Panc1 (cell line): Measurements from ENCODE around the gene ELL2. TPM values are rescaled to one million over a fixed set of nuclear protein-coding genes. Genes with fewer than 3 reads are reported as not detected.

ENCODE experiments used
- ATAC-seq: fragments of 200-7000 bp; cut with Tn5 transposase; 2 replicates; pipeline ENCODE4 v1.9.1; 2020; ENCODE audit warnings: mild to moderate bottlenecking, moderate library complexity
- BruUV-seq: library from RNA; stranded (reverse); fragments of 400-500 nt; replicated peaks from 2 replicates; lab custom pipeline; 2021; lab: Mats Ljungman, UMichigan
- CTCF ChIA-PET: fragments of 300-600 bp; sonication (Branson Sonifier 250); formaldehyde crosslinking; loops from one replicate; lab custom pipeline; 2022; ENCODE audit warnings: antibody characterized with exemption; lab: Charles Lee
- POLR2A ChIA-PET: fragments of 300-600 bp; sonication (Branson Sonifier 250); formaldehyde crosslinking; loops from one replicate; lab custom pipeline; 2022; ENCODE audit warnings: antibody characterized with exemption; lab: Charles Lee
- DNase-seq: peaks from one replicate; pipeline ENCODE4 v3.0.0-alpha.2; 2010; ENCODE audit warnings: low read depth, low spot score
- H3K27ac ChIP-seq: 2 replicates; pipeline ENCODE4 v1.5.1; 2011; ENCODE audit warnings: mild to moderate bottlenecking, low read length, inconsistent platforms
- H3K27me3 ChIP-seq: fragments of 200-500 bp; sonication (Bioruptor generic); 2 replicates; pipeline ENCODE4 v1.6.0; 2014; ENCODE audit warnings: low read length, inconsistent platforms; ENCODE audit not compliant: control insufficient read depth, insufficient read depth
- H3K36me3 ChIP-seq: fragments of 200-500 bp; sonication (Bioruptor generic); 2 replicates; pipeline ENCODE4 v1.5.1; 2014; ENCODE audit warnings: inconsistent platforms, mild to moderate bottlenecking, low read length, moderate library complexity; ENCODE audit not compliant: control insufficient read depth, insufficient read depth
- H3K4me1 ChIP-seq: 2 replicates; pipeline ENCODE4 v1.5.1; 2011; ENCODE audit warnings: inconsistent platforms, mild to moderate bottlenecking, low read length, moderate library complexity; ENCODE audit not compliant: control insufficient read depth, insufficient read depth
- H3K4me3 ChIP-seq, 2 experiments: 2 replicates each; pipeline ENCODE4 v1.5.1; 2011 to 2012; ENCODE audit warnings: low read depth in 2 of 2, low read length in 2 of 2, mild to moderate bottlenecking in 2 of 2, inconsistent platforms in 1 of 2, moderate library complexity in 1 of 2
- H3K9me3 ChIP-seq: fragments of 200-500 bp; sonication (Bioruptor generic); 2 replicates; pipeline ENCODE4 v1.5.1; 2014; ENCODE audit warnings: low read depth, mild to moderate bottlenecking, inconsistent platforms, low read length, moderate library complexity; ENCODE audit not compliant: control insufficient read depth, insufficient read depth
- POLR2AphosphoS5 ChIP-seq: IDR thresholded peaks from 2 replicates; pipeline ENCODE4 v1.6.1; 2012; ENCODE audit warnings: mild to moderate bottlenecking, low read depth, low read length, moderate library complexity
- SIN3A ChIP-seq: IDR thresholded peaks from 2 replicates; pipeline ENCODE4 v1.6.1; 2012; ENCODE audit warnings: low read depth, mild to moderate bottlenecking, low read length, moderate library complexity, borderline replicate concordance; ENCODE audit not compliant: insufficient read depth
- TCF7L2 ChIP-seq: IDR thresholded peaks from 2 replicates; pipeline ENCODE4 v1.6.1; 2011; ENCODE audit warnings: mild to moderate bottlenecking, low read depth, low read length, inconsistent platforms
- in situ Hi-C: cut with HindIII; loops from 2 replicates; pipeline ENCODE4 v1.10.0; 2016; ENCODE audit warnings: low sequenced_read_pairs, low pct_unique_long_range_greater_than_20kb
- intact Hi-C: fragments of 100-400 bp; cut with micrococcal nuclease; formaldehyde crosslinking; loops from one replicate; pipeline ENCODE4 v1.10.0; 2022; ENCODE audit not compliant: unreplicated experiment
- total RNA-seq: library from RNA; stranded (reverse); gene quantifications from one replicate; pipeline ENCODE4 v1.2.1, GENCODE V29; 2021; ENCODE audit not compliant: unreplicated experiment
- TF ChIP-seq, protein P1 (sequence below): fragments of 450-650 bp; IDR thresholded peaks from 2 replicates; pipeline ENCODE4 v1.5.1; 2017; ENCODE audit warnings: mild to moderate bottlenecking
- TF ChIP-seq, protein P2 (sequence below), 2 experiments: IDR thresholded peaks; 2 replicates each; pipeline ENCODE4 v1.6.1; 2011 to 2012; ENCODE audit warnings: low read depth in 2 of 2, control low read depth in 1 of 2, low read length in 1 of 2, mild to moderate bottlenecking in 1 of 2, moderate library complexity in 1 of 2; ENCODE audit not compliant: insufficient read depth in 1 of 2

The ELL2 gene
- total RNA-seq, 1 experiment from 2014 or later: 68.5 TPM

GRCh38 chr5:95895251-95895650, 66.4 kb downstream of the ELL2 start:
- TF ChIP-seq, protein P1, sequence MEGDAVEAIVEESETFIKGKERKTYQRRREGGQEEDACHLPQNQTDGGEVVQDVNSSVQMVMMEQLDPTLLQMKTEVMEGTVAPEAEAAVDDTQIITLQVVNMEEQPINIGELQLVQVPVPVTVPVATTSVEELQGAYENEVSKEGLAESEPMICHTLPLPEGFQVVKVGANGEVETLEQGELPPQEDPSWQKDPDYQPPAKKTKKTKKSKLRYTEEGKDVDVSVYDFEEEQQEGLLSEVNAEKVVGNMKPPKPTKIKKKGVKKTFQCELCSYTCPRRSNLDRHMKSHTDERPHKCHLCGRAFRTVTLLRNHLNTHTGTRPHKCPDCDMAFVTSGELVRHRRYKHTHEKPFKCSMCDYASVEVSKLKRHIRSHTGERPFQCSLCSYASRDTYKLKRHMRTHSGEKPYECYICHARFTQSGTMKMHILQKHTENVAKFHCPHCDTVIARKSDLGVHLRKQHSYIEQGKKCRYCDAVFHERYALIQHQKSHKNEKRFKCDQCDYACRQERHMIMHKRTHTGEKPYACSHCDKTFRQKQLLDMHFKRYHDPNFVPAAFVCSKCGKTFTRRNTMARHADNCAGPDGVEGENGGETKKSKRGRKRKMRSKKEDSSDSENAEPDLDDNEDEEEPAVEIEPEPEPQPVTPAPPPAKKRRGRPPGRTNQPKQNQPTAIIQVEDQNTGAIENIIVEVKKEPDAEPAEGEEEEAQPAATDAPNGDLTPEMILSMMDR: no peak
- no peak for TF ChIP-seq SIN3A
- no peak for TF ChIP-seq TCF7L2
- TF ChIP-seq POLR2AphosphoS5: no peak
- TF ChIP-seq, protein P2, sequence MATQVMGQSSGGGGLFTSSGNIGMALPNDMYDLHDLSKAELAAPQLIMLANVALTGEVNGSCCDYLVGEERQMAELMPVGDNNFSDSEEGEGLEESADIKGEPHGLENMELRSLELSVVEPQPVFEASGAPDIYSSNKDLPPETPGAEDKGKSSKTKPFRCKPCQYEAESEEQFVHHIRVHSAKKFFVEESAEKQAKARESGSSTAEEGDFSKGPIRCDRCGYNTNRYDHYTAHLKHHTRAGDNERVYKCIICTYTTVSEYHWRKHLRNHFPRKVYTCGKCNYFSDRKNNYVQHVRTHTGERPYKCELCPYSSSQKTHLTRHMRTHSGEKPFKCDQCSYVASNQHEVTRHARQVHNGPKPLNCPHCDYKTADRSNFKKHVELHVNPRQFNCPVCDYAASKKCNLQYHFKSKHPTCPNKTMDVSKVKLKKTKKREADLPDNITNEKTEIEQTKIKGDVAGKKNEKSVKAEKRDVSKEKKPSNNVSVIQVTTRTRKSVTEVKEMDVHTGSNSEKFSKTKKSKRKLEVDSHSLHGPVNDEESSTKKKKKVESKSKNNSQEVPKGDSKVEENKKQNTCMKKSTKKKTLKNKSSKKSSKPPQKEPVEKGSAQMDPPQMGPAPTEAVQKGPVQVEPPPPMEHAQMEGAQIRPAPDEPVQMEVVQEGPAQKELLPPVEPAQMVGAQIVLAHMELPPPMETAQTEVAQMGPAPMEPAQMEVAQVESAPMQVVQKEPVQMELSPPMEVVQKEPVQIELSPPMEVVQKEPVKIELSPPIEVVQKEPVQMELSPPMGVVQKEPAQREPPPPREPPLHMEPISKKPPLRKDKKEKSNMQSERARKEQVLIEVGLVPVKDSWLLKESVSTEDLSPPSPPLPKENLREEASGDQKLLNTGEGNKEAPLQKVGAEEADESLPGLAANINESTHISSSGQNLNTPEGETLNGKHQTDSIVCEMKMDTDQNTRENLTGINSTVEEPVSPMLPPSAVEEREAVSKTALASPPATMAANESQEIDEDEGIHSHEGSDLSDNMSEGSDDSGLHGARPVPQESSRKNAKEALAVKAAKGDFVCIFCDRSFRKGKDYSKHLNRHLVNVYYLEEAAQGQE (IDR thresholded peaks at IDR 0.05; ENCODE audit: insufficient read depth in 1 of 2, low read depth in 2 of 2, low read length in 1 of 2): no peak
- Histone ChIP-seq H3K9me3 (no peaks in the 10 kb centered on the region), H3K27ac (no peak overlapping the region), H3K36me3 (peaks cover 13% of the 10 kb centered on the region; the same call in 1 of the 2 replicates), H3K4me1 (no peaks in the 10 kb centered on the region), H3K27me3 (no peaks in the 10 kb centered on the region), H3K4me3 (no peak overlapping the region)
- POLR2A ChIA-PET: no interaction called here
- CTCF ChIA-PET: no interaction called here
- no peak for DNase-seq
- intact Hi-C loops (no loop called here), in situ Hi-C loops (no loop called here)
- ATAC-seq: no peak
- no TSS peak for BruUV-seq

DNA sequence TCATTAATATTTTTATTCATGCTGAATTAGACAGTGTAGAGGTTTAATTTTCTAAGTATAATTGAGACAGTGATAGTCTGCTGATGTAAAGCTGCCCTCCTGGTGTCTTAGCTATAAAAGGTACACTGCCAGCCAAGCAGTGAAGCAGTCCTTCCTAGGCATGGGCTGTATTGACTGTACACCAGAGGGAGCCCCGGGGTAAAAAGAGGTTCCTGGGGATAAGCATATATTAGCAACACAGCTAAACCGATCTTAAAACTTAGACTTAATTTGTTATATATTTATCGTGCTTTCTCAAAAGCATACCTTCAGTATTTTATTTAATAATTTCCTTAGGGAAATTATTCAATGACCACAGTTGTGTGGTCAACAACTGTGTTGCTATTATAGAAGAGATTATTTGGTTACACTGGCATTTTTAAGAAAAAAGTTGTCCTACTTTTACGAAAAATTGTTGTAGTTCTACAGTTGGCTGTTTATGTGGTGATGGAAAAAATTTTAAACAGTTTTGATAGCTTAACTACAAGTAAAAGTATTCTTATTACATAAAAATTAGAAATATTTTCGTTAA, 68.8 kb downstream of the ELL2 start:
- ChIA-PET CTCF (interaction anchor here (0.6 to 1.1 kb wide), 3 partner anchors 38 to 443 kb away, joined by 3 to 4 read pairs (median 3); no protein-coding TSS in a partner anchor), POLR2A (no interaction called here)
- intact Hi-C loops (no loop called here), in situ Hi-C loops (no loop called here)
- Histone ChIP-seq H3K27ac (no peak overlapping the region), H3K9me3 (no peaks in the 10 kb centered on the region), H3K27me3 (no peaks in the 10 kb centered on the region), H3K4me3 (no peak overlapping the region), H3K36me3 (peaks cover 7% of the 10 kb centered on the region), H3K4me1 (no peaks in the 10 kb centered on the region)
- TF ChIP-seq POLR2AphosphoS5: no peak
- TF ChIP-seq, protein P2 (IDR thresholded peaks at IDR 0.05; ENCODE audit: insufficient read depth in 1 of 2, low read depth in 2 of 2, low read length in 1 of 2): no peak
- TF ChIP-seq TCF7L2: no peak
- TF ChIP-seq, protein P1: peak; percentile 75
- TF ChIP-seq SIN3A: no peak
- no TSS peak for BruUV-seq
- ATAC-seq (peak; percentile 90), DNase-seq (no peak)
